Astrocyte of the cerebellum (primary cell): ENCODE data around the gene HMGB4.

ENCODE experiments used
- DNase-seq: peaks from one replicate; pipeline ENCODE4 v3.0.0-alpha.2; 2011; ENCODE audit warnings: low read depth
- H3K4me3 ChIP-seq: 2 replicates; pipeline ENCODE4 v1.5.1; 2011; ENCODE audit warnings: mild to moderate bottlenecking, low read depth, low read length, moderate library complexity
- in situ Hi-C: cut with HindIII; loops from 2 replicates; pipeline ENCODE4 v1.10.0; 2017; ENCODE audit warnings: low sequenced_read_pairs
- TF ChIP-seq, protein P1 (sequence below): IDR thresholded peaks from 2 replicates; pipeline ENCODE4 v1.5.1; 2012; ENCODE audit warnings: low read length, low read depth, moderate library complexity, mild to moderate bottlenecking; ENCODE audit errors: missing control alignments

HMGB4 gene, protein sequence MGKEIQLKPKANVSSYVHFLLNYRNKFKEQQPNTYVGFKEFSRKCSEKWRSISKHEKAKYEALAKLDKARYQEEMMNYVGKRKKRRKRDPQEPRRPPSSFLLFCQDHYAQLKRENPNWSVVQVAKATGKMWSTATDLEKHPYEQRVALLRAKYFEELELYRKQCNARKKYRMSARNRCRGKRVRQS

DNA sequence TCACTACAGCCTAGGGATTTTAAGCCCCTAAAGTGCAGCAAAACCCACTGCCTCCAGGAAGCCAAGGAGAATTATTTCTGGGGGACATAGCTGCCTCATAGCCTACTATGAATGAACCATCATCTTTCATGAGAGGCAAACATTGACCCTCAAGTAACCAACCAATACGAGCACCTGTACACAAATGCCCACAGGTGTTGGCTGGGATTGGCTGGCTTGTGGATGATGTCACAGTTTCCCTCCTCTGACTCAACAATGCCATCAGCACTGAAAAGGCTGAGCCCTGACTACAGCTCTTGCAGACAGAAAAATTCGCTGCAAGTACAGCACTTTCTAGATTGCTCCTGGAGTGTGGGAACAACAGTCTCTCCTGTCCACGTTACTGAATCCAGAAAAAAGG lies at the start of gene HMGB4:
TSS of gene HMGB4 (plus strand) at position 301 of the 400 bp plus-strand sequence. CDS start 113 bp downstream, outside the sequence.
- DNase-seq: no peak
- no peak within 1 kb of the TSS for H3K4me3 ChIP-seq
- in situ Hi-C loops: no loop called here
- TF ChIP-seq, protein P1, sequence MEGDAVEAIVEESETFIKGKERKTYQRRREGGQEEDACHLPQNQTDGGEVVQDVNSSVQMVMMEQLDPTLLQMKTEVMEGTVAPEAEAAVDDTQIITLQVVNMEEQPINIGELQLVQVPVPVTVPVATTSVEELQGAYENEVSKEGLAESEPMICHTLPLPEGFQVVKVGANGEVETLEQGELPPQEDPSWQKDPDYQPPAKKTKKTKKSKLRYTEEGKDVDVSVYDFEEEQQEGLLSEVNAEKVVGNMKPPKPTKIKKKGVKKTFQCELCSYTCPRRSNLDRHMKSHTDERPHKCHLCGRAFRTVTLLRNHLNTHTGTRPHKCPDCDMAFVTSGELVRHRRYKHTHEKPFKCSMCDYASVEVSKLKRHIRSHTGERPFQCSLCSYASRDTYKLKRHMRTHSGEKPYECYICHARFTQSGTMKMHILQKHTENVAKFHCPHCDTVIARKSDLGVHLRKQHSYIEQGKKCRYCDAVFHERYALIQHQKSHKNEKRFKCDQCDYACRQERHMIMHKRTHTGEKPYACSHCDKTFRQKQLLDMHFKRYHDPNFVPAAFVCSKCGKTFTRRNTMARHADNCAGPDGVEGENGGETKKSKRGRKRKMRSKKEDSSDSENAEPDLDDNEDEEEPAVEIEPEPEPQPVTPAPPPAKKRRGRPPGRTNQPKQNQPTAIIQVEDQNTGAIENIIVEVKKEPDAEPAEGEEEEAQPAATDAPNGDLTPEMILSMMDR: no peak

DNA sequence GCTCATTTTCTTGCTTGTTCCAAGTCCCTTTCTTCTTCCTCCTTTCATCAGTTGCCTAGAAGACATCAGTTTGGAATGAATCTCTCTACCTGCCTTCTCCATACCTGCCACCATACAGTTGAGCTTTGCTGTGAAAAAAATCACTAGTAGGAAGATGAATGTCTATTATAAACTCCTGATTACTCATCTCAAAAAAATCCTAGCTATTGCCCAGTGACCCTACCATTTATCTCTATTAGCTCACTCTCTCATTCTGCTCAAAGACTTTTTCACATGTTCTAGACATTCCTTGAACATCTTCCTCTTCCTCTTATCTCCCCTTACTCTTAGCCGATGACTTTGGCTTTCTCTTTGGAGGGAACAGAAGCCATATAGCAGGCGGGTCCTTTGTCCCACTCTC lies 49.7 kb upstream of the HMGB4 start:
- in situ Hi-C loops: no loop called here
- H3K4me3 ChIP-seq: no peak overlapping the region
- no peak for DNase-seq
- TF ChIP-seq, protein P1: no peak

DNA sequence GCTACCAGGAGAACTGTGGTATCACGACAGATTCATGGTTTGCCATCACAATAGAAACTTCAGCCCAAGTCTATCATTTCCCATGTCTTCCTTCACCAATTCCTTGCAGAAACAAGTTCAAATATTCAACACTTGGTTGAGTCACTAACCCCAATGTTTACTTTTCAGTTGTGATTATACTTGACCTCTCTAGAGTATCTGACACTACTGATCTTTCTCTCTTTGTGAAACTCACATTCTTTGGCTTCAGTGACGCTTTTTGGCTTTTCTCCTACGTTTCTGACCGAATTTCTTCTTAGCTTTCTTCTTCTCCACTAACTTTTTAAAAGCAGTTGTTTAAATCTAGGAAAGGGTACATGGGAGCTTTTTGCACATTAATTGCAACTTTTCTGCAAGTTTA lies 48.8 kb upstream of the HMGB4 start:
- DNase-seq: peak; percentile 86
- in situ Hi-C loops: no loop called here
- H3K4me3 ChIP-seq: no peak overlapping the region
- TF ChIP-seq, protein P1: no peak

DNA sequence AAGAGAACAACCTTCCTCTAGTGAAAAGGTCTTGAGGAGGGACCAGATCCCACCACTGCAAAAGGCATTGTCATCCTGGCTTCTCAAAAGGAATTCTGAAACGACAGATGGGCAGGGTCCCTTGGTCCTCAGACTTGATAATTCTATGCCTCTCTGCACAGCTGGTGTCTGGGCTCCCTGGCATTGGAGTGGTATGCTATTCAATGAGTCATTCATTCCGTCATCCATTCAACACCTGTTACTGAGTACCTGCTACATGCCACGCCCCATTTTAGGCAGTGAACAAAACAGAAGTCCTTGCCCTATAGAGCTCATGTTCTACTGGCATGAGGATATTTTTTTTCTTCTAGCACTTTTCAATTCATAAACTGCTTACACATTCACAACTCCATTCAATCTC lies 45.8 kb upstream of the HMGB4 start:
- in situ Hi-C loops: no loop called here
- DNase-seq: no peak
- H3K4me3 ChIP-seq: no peak overlapping the region
- TF ChIP-seq, protein P1: no peak

DNA sequence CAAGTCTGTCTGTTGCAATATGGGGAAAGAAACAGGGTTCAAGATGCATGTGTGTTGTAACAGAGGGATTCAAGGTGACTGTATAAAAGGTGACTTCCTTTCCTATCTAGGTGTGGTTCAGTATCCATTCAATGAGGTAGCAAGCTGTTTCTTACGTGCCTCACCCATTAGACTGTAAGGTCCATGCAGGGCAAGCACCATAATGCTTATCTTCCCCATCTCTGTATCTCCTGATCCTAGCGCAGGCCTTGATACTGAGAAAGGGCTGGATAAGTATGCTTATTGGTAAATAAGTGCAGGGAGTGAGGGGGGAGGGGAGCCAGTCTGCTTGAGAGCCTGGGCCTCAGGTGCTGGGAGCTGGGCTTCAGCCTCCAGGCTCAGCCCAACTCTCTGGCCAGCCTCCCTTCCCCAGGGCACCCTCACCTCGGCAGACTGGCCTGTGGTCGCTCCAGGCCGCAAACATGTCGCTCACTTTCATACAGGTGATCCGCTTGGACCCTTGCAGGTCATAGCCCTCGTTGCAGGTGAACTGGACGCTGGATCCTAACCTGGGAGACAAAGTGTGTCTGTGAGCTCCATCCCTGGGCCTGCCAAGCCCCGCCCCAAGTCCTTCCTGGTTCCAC lies 44.5 kb upstream of the HMGB4 start:
- no peak for DNase-seq
- TF ChIP-seq, protein P1: no peak
- no peak overlapping the region for H3K4me3 ChIP-seq
- in situ Hi-C loops: no loop called here

DNA sequence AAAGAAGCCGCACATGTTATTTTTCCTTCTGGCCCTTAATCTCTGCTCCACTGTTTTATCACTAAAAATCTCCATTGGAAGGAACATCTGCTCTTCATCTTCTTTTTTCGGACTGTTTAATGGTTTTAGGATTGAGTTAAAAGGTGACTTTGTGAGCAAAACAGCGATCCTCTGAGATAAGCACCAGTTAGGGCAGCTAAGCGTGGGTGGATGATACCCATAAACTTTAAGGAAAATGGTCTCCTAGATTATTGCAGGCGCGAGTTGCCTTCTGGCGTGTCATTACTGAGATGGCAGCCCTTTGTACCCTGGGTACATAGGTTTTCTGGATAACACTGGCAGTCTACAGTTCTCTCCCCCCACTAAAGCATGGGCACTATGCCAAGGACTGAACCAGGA lies 44.0 kb upstream of the HMGB4 start:
- in situ Hi-C loops: no loop called here
- TF ChIP-seq, protein P1: no peak
- no peak for DNase-seq
- H3K4me3 ChIP-seq: no peak overlapping the region

DNA sequence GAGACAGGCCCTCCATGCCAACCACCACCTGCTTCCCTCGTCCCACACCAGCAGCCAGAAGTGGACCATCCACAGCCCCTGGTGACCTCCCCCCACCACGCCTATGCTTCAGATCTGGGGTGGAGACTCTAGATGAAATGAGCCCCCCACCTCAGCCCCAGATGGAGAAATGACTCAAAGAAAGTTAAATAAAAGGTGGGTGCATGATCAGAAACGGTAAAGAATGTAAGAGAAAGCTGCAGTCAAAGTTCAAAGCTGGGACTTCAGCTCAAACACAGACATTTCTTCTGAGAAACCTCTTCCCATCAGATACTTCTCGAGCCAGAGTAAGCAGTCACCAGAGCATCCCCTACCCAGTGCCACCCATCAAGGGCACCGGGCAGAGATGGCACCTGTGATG lies 43.1 kb upstream of the HMGB4 start:
- TF ChIP-seq, protein P1: no peak
- no peak overlapping the region for H3K4me3 ChIP-seq
- no peak for DNase-seq
- in situ Hi-C loops: no loop called here
